WTC11 (cell line): Measurements from ENCODE around the gene ZNF554. TPM values are rescaled to one million over a fixed set of nuclear protein-coding genes. Genes with fewer than 3 reads are reported as not detected.

ENCODE experiments used
- ATAC-seq: fragments of 200-7000 bp; cut with Tn5 transposase; 2 replicates; pipeline ENCODE4 v1.10.0; 2021; ENCODE audit warnings: mild to moderate bottlenecking, moderate library complexity
- CTCF ChIA-PET: fragments of 300-600 bp; sonication (Branson Sonifier 250); formaldehyde crosslinking; loops from one replicate; lab custom pipeline; 2021; ENCODE audit warnings: antibody characterized with exemption; lab: Charles Lee
- POLR2A ChIA-PET: fragments of 350-600 bp; sonication (Branson Sonifier 250); formaldehyde crosslinking; loops from one replicate; lab custom pipeline; 2021; ENCODE audit warnings: antibody characterized with exemption; lab: Charles Lee
- DNase-seq: peaks from one replicate; pipeline ENCODE4 v3.0.0; 2021; ENCODE audit warnings: low spot score
- H3K27ac Mint-ChIP-seq: 2 replicates; pipeline ENCODE4 v1.8.0; 2021; ENCODE audit warnings: mixed read lengths
- H3K27me3 Mint-ChIP-seq: 2 replicates; pipeline ENCODE4 v1.8.0; 2021; ENCODE audit warnings: low read depth, mild to moderate bottlenecking, moderate library complexity, mixed read lengths
- H3K36me3 Mint-ChIP-seq: 2 replicates; pipeline ENCODE4 v1.8.0; 2021; ENCODE audit warnings: mixed read lengths
- H3K4me1 Mint-ChIP-seq: 2 replicates; pipeline ENCODE4 v1.8.0; 2022; ENCODE audit warnings: mixed read lengths
- H3K4me3 Mint-ChIP-seq: 2 replicates; pipeline ENCODE4 v1.8.0; 2021; ENCODE audit warnings: mild to moderate bottlenecking, moderate library complexity, mixed read lengths
- H3K9me3 Mint-ChIP-seq: 2 replicates; pipeline ENCODE4 v1.8.0; 2021; ENCODE audit warnings: mixed read lengths
- AFF4 ChIP-seq: sonication (generic); formaldehyde crosslinking; IDR thresholded peaks from 2 replicates; pipeline ENCODE4 v1.8.1; 2023; ENCODE audit warnings: mild to moderate bottlenecking, missing genetic modification reagents, borderline replicate concordance
- AR ChIP-seq: fragments of 250-450 bp; sonication (Bioruptor Pico); IDR thresholded peaks from 2 replicates; pipeline ENCODE4 v1.9.0; 2021; ENCODE audit warnings: mild to moderate bottlenecking
- CREB1 ChIP-seq: sonication (generic); formaldehyde crosslinking; IDR thresholded peaks from 2 replicates; pipeline ENCODE4 v1.8.0; 2023; ENCODE audit warnings: mild to moderate bottlenecking, missing genetic modification reagents
- CTCF ChIP-seq: fragments of 200-600 bp; IDR thresholded peaks from 2 replicates; pipeline ENCODE4 v1.8.0; 2022; ENCODE audit warnings: antibody characterized with exemption
- FOXK1 ChIP-seq: sonication (generic); formaldehyde crosslinking; IDR thresholded peaks from 2 replicates; pipeline ENCODE4 v1.8.0; 2022; ENCODE audit warnings: mild to moderate bottlenecking, moderate library complexity, missing genetic modification reagents
- GABPB1 ChIP-seq: sonication (generic); formaldehyde crosslinking; IDR thresholded peaks from 2 replicates; pipeline ENCODE4 v1.8.1; 2023; ENCODE audit warnings: mild to moderate bottlenecking, missing genetic modification reagents
- GRHL2 ChIP-seq: fragments of 250-450 bp; sonication (Bioruptor Pico); IDR thresholded peaks from 2 replicates; pipeline ENCODE4 v1.8.0; 2022; ENCODE audit warnings: mild to moderate bottlenecking, moderate library complexity; ENCODE audit not compliant: insufficient replicate concordance, severe bottlenecking
- JAZF1 ChIP-seq: fragments of 250-450 bp; sonication (Bioruptor Pico); IDR thresholded peaks from 2 replicates; pipeline ENCODE4 v1.9.0; 2021; ENCODE audit warnings: moderate library complexity, mild to moderate bottlenecking, inconsistent platforms
- MXD4 ChIP-seq: fragments of 250-450 bp; sonication (Bioruptor Pico); IDR thresholded peaks from 2 replicates; pipeline ENCODE4 v1.8.0; 2021; ENCODE audit warnings: mild to moderate bottlenecking, moderate library complexity, borderline replicate concordance
- NR1H2 ChIP-seq: sonication (generic); formaldehyde crosslinking; IDR thresholded peaks from 2 replicates; pipeline ENCODE4 v1.9.0; 2021; ENCODE audit warnings: mild to moderate bottlenecking, moderate library complexity, missing genetic modification reagents
- RORB ChIP-seq: fragments of 250-450 bp; sonication (Bioruptor Pico); IDR thresholded peaks from 2 replicates; pipeline ENCODE4 v1.9.0; 2021; ENCODE audit warnings: mild to moderate bottlenecking
- SMAD3 ChIP-seq: sonication (generic); formaldehyde crosslinking; IDR thresholded peaks from 2 replicates; pipeline ENCODE4 v1.8.0; 2022; ENCODE audit warnings: missing genetic modification reagents, mild to moderate bottlenecking, borderline replicate concordance
- SOX15 ChIP-seq: fragments of 250-450 bp; sonication (Bioruptor Pico); IDR thresholded peaks from 2 replicates; pipeline ENCODE4 v1.9.0; 2021; ENCODE audit warnings: mild to moderate bottlenecking
- TCF7 ChIP-seq: sonication (generic); formaldehyde crosslinking; IDR thresholded peaks from 2 replicates; pipeline ENCODE4 v1.8.0; 2022; ENCODE audit warnings: mild to moderate bottlenecking, low read depth, missing genetic modification reagents, moderate library complexity
- USF1 ChIP-seq: sonication (generic); formaldehyde crosslinking; IDR thresholded peaks from 2 replicates; pipeline ENCODE4 v1.8.0; 2022; ENCODE audit warnings: mild to moderate bottlenecking, missing genetic modification reagents
- ZNF138 ChIP-seq: sonication (generic); formaldehyde crosslinking; conservative IDR thresholded peaks from 2 replicates; pipeline ENCODE4 v1.8.1; 2022; ENCODE audit warnings: mild to moderate bottlenecking, moderate library complexity, missing genetic modification reagents
- ZNF219 ChIP-seq: sonication (generic); formaldehyde crosslinking; IDR thresholded peaks from 2 replicates; pipeline ENCODE4 v1.8.0; 2023; ENCODE audit warnings: missing genetic modification reagents, mild to moderate bottlenecking, borderline replicate concordance
- ZNF263 ChIP-seq: sonication (generic); formaldehyde crosslinking; IDR thresholded peaks from 2 replicates; pipeline ENCODE4 v1.8.1; 2022; ENCODE audit warnings: low read depth, mild to moderate bottlenecking, moderate library complexity, missing genetic modification reagents
- ZNF532 ChIP-seq: fragments of 250-450 bp; sonication (Bioruptor Pico); IDR thresholded peaks from 2 replicates; pipeline ENCODE4 v1.9.0; 2021; ENCODE audit warnings: mild to moderate bottlenecking, borderline replicate concordance
- ZSCAN18 ChIP-seq: fragments of 250-450 bp; sonication (Bioruptor Pico); IDR thresholded peaks from 2 replicates; pipeline ENCODE4 v2.1.2; 2022; ENCODE audit warnings: mild to moderate bottlenecking, moderate library complexity
- total RNA-seq: library from RNA; stranded (reverse); gene quantifications from 3 replicates; pipeline ENCODE4 v1.2.3, GENCODE V29; 2021

Gene ZNF554
- total RNA-seq, 1 experiment from 2014 or later = 5.7 TPM

- H3K36me3 Mint-ChIP-seq = peaks cover 15% of the 10 kb centered on the region
- CTCF ChIA-PET = no interaction called here
- no peaks in the 10 kb centered on the region for H3K9me3 Mint-ChIP-seq
- TF ChIP-seq AR (CRISPR knock-in tag) = no peak
- TF ChIP-seq GRHL2 (CRISPR knock-in tag) = no peak
- no peak for TF ChIP-seq JAZF1 (CRISPR knock-in tag)
- TF ChIP-seq MXD4 = no peak
- TF ChIP-seq NR1H2 = no peak
- no peak for TF ChIP-seq FOXK1
- TF ChIP-seq TCF7 (CRISPR knock-in tag) = no peak
- TF ChIP-seq ZNF219 = no peak
- TF ChIP-seq SOX15 (CRISPR knock-in tag) = no peak
- TF ChIP-seq ZNF263 (CRISPR knock-in tag) = no peak
- TF ChIP-seq AFF4 = no peak
- no peak for TF ChIP-seq USF1 (CRISPR knock-in tag)
- TF ChIP-seq RORB (CRISPR knock-in tag) = no peak
- no peak for TF ChIP-seq CTCF
- ATAC-seq (no peak), DNase-seq (no peak)
- POLR2A ChIA-PET = no interaction called here
- H3K27me3 Mint-ChIP-seq = no peaks in the 10 kb centered on the region
- H3K27ac Mint-ChIP-seq = no peak overlapping the region
- H3K4me1 Mint-ChIP-seq = no peaks in the 10 kb centered on the region
- no peak overlapping the region for H3K4me3 Mint-ChIP-seq
Measured at GRCh38 chr19:2811221-2811722, 8.4 kb upstream of the ZNF554 start.

GRCh38 chr19:2811735-2812413 lies 7.8 kb upstream of the ZNF554 start:
- H3K27me3 Mint-ChIP-seq = no peaks in the 10 kb centered on the region
- ChIA-PET POLR2A (no interaction called here), CTCF (no interaction called here)
- no peaks in the 10 kb centered on the region for H3K9me3 Mint-ChIP-seq
- ATAC-seq = no peak
- no peak for DNase-seq
- peaks cover 15% of the 10 kb centered on the region for H3K36me3 Mint-ChIP-seq
- H3K27ac Mint-ChIP-seq = no peak overlapping the region
- H3K4me3 Mint-ChIP-seq = no peak overlapping the region
- no peaks in the 10 kb centered on the region for H3K4me1 Mint-ChIP-seq
- TF ChIP-seq NR1H2 (no peak), SMAD3 (no peak), ZNF138 (no peak), CREB1 (CRISPR knock-in tag) (no peak), ZNF532 (no peak), GABPB1 (CRISPR knock-in tag) (no peak), ZSCAN18 (no peak)
